C4-2B (cell line): ENCODE results near the gene CRABP1.

Experiments
- ZFX ChIP-seq: fragments of 450-650 bp; IDR thresholded peaks from 2 replicates; pipeline ENCODE4 v1.6.1; 2017
- TF ChIP-seq, protein P1 (sequence below): fragments of 450-650 bp; conservative IDR thresholded peaks from 2 replicates; pipeline ENCODE4 v1.5.1; 2017; ENCODE audit warnings: mild to moderate bottlenecking

DNA sequence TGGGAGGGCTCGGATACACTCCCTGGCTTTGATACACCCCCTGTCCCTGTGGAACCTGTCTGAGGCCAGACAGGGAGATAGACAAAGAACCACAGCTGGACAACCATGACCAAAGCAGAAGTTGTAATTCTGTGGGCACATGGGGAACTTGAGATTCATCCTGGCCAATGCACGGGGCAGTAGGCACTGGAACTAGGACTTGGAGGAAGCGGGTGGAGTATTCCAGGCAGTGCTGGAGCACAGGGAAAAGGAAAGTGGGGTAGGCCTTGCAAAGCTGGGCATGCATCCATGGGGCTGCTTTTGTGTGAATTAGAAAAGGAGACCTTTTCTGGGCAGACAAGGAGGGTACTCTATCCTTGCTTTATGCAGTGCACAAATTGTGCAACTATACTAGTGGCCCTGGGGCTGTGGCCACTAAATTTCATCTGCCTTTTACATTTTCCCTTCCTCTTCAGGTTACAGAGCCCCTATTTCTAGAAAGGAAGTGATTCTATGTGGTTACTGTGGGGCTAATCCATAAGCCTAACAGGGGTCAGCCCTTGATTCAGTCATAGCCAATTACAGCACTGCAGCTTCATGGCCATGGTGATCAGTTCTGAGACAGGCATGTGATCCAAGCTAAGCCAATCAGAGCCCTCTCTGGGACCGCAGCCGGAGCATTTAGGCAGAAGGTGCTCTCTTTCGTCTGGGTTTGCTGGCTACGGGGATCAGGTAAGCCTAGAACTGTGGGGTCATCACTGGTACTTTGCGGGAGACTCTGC lies 21.0 kb downstream of the CRABP1 start:
- TF ChIP-seq, protein P1, sequence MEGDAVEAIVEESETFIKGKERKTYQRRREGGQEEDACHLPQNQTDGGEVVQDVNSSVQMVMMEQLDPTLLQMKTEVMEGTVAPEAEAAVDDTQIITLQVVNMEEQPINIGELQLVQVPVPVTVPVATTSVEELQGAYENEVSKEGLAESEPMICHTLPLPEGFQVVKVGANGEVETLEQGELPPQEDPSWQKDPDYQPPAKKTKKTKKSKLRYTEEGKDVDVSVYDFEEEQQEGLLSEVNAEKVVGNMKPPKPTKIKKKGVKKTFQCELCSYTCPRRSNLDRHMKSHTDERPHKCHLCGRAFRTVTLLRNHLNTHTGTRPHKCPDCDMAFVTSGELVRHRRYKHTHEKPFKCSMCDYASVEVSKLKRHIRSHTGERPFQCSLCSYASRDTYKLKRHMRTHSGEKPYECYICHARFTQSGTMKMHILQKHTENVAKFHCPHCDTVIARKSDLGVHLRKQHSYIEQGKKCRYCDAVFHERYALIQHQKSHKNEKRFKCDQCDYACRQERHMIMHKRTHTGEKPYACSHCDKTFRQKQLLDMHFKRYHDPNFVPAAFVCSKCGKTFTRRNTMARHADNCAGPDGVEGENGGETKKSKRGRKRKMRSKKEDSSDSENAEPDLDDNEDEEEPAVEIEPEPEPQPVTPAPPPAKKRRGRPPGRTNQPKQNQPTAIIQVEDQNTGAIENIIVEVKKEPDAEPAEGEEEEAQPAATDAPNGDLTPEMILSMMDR = no peak
- no peak for TF ChIP-seq ZFX
